SW 1271 (cell line): ENCODE results near the gene PRTFDC1.

Experiments
- DNase-seq, 2 experiments: peaks; one replicate each; lab custom pipeline; 2025; lab: John Stamatoyannopoulos, UW

Gene PRTFDC1

GRCh38 chr10:24872049-24872789 is 80.2 kb downstream of the PRTFDC1 start:
- no peak for DNase-seq

- no peak for DNase-seq
Measured at GRCh38 chr10:24871011-24871935, 81.1 kb downstream of the PRTFDC1 start.

- no peak for DNase-seq
Measured at GRCh38 chr10:24869354-24870015, 82.9 kb downstream of the PRTFDC1 start.

- peak in 1 of 2 experiments; percentile 32 for DNase-seq
Measured at GRCh38 chr10:24866604-24867583, 85.5 kb downstream of the PRTFDC1 start.

GRCh38 chr10:24865783-24866182 is 86.6 kb downstream of the PRTFDC1 start:
- DNase-seq: no peak

- peak in 1 of 2 experiments; percentile 35 for DNase-seq
Measured at GRCh38 chr10:24862589-24862988, 89.8 kb downstream of the PRTFDC1 start.

- peak; percentile 27 to 87 for DNase-seq
Measured at GRCh38 chr10:24858288-24859270, 93.8 kb downstream of the PRTFDC1 start.

GRCh38 chr10:24857031-24857725 is 95.2 kb downstream of the PRTFDC1 start:
- DNase-seq: no peak

- no peak for DNase-seq
Measured at GRCh38 chr10:24854256-24854655, 98.2 kb downstream of the PRTFDC1 start.

- DNase-seq: no peak
Measured at GRCh38 chr10:24853661-24854060, 98.7 kb downstream of the PRTFDC1 start.

GRCh38 chr10:24851629-24852028 is 100.8 kb downstream of the PRTFDC1 start:
- DNase-seq: no peak

- no peak for DNase-seq
Measured at GRCh38 chr10:24850727-24851296, 101.6 kb downstream of the PRTFDC1 start.

- DNase-seq: no peak
Measured at GRCh38 chr10:24849501-24850299, 102.7 kb downstream of the PRTFDC1 start.

- DNase-seq: no peak
Measured at GRCh38 chr10:24849051-24849450, 103.4 kb downstream of the PRTFDC1 start.

- no peak for DNase-seq
Measured at GRCh38 chr10:24848195-24848594, 104.2 kb downstream of the PRTFDC1 start.

GRCh38 chr10:24847112-24848070 is 105.0 kb downstream of the PRTFDC1 start:
- no peak for DNase-seq

- no peak for DNase-seq
Measured at GRCh38 chr10:24844742-24845141, 107.7 kb downstream of the PRTFDC1 start.
